DMS153 (cell line): Measurements from ENCODE around the gene CDC42EP4.
A peak's percentile ranks its signal among the peaks of the same experiment; 100 is the strongest.

ENCODE experiments used
- DNase-seq: peaks from one replicate; lab custom pipeline; 2025; lab: John Stamatoyannopoulos, UW

Gene CDC42EP4, protein sequence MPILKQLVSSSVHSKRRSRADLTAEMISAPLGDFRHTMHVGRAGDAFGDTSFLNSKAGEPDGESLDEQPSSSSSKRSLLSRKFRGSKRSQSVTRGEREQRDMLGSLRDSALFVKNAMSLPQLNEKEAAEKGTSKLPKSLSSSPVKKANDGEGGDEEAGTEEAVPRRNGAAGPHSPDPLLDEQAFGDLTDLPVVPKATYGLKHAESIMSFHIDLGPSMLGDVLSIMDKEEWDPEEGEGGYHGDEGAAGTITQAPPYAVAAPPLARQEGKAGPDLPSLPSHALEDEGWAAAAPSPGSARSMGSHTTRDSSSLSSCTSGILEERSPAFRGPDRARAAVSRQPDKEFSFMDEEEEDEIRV

DNA sequence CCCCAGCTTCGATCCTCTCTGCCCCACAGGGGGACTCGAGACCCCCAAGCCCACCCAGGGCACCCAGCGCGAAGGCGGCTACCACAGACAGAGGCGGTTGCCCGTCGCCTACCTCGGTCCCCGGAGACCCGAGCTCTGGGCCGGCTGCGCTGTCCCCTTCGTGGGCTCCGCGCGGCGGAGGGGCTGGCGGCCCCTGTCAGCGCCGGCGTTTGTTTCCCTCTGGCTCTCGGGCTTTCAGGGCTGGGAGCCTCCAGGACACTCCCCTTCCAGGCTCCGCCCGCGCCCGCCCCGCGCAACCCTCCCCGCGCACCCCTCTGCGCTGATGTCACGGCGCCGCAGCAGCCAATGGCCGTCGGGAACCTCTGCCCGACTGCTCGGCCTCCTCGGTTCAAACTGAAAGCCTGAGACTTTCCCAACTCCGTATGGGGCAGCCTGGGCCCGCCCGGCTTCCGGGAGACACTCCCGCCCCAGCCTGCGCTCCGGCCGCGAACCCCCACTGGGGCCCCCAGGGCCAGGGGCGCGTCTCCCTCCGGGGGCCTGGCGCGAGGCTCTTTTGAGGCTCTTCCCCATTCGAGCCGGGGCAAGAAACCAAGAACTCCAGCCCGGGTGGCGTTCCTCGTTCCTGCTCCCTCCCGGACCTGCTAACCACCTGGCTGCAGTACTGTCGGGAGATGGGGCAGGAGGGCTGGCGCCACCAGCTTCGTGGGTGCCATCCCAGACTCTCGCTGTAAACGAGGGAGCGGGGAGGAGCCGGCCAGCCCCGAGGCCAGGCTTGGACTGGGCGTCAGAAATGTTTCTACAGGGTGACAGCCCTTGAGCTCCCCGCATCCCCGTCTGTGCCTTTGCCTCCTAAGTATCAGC is at the start of gene CDC42EP4:
Gene CDC42EP4 (minus strand): TSS at position 221 of the 861 bp plus-strand sequence. CDS start 25,501 bp downstream, outside the sequence.
- peak; percentile 89 for DNase-seq

DNA sequence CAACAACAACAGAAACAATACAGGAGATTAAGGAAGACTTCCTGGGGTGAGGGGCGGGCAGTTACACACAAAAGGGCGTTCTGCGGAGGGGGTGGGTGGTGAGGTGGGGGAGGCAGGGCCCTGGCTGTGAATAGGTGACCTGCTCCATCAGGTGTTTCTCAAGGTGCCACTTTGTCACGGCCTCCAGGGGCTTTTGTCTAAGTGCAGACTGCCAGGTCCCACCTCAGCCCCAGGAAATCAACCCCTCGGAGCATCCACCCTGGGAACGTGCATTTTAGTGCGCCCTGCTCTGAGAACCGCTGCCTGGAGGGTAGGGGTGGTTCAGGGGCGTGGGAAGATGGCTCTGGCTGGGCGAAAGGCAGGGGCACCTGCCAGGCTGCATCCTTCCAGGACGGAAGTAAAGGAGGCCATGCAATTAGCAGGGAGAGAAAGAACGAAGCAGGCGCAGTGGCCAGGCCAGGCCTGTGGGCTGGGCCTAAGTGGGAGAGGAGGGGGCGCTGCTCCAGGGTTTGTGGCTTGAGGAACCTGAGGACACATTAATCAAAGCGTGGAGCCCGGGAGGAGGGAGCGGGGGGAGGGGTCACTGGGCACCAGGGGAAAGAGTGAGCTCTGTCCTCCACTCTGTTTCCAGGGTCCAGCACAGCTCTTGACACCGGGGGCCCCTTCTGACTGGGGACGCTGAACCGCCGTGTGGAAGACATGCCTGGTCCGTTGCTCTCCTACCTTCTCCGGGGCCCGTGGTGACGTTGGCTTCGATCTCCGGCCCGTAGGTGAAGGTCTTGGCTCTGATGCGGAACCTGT is 49.4 kb upstream of the CDC42EP4 start:
- no peak for DNase-seq

DNA sequence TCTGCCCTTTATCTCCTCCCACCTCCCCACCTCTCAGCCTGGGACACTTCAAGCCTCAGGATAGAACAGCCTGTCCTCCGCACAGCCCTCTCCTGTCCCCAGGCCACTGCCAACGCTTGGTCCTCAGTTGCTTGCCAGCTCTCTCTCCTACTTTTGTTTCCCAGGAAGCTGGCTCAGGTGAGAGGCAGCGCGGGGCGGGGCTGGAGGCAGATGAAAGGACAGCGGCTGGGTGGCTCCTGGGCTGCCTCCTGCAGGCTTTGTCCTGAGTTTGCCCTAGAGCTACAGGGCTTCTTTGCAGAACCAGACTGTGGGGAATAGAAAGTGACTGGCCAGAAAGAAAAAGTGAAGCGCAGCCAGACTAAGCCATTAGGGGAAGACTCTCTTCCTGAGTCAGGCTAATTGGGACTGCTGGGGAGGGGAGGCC is 48.2 kb upstream of the CDC42EP4 start:
- peak; percentile 78 for DNase-seq

DNA sequence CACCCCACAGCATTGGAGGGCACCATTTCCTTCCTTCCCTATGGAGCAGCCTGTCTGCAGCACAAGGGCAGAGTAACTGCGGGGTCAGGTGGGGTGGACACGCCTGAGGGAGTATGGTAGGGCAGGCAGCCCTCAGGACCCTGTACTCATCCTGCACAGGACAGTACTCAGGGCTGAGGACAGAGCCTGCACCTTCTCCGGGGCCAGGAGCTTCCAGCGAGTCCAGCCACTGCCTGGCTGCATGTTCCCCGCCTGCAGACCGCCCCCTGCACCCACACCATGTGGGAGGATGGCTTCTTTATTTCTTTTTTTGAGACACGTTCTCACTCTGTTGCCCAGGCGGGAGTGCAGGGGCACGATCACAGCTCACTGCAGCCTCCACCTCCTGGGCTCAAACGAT is 47.6 kb upstream of the CDC42EP4 start:
- DNase-seq = no peak

DNA sequence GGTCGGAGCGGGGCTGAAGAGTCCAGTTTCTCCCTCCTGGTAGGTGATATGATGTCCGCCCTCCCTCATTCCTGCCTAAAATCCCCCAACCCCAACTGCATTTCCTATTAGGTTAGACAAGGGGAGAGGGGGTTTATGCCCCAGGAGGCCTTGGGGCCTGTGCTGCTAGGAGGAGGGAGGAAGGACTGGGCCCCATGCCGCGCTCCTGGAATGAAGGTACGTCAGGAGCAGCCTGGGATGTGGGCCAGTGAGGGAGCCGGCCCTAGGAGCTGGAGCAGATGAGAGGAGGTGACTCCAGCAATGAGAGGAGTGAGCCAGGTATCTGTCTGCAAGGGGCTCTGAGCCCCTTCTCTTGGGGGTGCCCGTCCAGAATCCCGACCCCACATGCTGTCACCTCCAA is 46.9 kb upstream of the CDC42EP4 start:
- DNase-seq = no peak

DNA sequence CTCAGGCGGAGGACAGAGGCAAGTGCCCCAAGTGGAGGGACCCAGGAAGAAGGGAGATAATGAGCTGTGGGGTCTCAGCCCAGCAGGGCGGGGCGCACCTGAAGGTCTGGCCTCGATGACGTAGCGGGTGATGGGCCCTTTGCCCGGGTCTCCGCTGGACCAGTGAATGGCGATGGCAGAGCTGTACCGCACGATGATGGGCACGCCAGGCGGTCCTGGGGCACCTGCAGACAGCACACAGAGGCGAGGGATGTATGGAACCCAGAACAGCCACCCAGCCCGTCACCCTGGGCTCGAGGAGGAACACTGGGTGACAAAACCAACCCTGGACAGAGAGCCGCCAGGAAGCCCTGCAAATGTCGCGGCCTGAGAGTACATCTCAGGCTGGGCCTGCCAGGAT is 46.2 kb upstream of the CDC42EP4 start:
- no peak for DNase-seq

DNA sequence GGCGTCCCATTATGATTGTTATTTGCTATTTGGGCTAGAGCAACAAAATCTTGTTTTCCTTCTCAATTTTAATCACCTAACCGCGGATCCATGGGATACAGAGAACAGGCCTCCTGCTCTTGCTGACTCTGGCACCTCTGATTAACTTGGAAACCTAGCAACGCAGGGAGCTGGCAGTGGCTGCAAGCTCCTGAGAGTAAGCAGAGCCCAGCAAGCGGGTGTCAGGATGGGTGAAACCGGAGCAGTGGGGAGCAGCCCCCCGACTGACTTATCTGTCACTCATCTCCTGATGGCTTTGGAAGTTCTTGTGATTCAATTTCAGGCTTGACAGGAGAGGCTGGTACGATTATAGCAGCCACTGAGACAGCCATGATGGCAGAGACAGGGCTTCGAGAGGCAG is 45.5 kb upstream of the CDC42EP4 start:
- no peak for DNase-seq

DNA sequence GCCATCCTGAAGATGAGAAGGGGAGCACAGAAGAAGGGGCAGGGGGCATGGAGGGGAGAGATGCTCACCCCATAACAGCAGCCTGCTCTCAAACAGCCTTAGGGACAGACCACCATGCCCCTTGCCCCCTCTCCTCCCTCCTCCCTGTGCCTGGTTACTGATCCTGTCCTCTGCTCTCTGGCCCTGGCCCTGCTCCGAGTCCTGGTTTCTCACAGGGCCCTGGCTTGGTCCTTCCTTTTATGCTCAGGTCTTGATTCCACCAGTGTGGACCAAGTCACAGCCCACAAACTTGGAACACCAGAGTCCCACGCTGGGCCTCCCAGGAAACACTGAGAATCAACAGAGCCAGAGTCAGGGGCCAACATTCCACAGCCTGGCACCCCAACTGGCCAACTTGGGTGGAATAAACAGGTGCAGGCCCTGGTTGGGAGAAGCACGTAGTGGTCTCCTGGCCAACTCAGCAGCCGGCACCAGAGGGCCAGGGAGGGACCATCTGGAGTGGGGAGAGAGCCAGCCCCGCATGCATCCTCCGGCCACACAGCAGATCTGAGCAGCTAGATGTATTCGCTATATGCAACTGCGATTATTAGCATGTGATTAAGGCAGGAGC is 44.9 kb upstream of the CDC42EP4 start:
- DNase-seq = no peak

DNA sequence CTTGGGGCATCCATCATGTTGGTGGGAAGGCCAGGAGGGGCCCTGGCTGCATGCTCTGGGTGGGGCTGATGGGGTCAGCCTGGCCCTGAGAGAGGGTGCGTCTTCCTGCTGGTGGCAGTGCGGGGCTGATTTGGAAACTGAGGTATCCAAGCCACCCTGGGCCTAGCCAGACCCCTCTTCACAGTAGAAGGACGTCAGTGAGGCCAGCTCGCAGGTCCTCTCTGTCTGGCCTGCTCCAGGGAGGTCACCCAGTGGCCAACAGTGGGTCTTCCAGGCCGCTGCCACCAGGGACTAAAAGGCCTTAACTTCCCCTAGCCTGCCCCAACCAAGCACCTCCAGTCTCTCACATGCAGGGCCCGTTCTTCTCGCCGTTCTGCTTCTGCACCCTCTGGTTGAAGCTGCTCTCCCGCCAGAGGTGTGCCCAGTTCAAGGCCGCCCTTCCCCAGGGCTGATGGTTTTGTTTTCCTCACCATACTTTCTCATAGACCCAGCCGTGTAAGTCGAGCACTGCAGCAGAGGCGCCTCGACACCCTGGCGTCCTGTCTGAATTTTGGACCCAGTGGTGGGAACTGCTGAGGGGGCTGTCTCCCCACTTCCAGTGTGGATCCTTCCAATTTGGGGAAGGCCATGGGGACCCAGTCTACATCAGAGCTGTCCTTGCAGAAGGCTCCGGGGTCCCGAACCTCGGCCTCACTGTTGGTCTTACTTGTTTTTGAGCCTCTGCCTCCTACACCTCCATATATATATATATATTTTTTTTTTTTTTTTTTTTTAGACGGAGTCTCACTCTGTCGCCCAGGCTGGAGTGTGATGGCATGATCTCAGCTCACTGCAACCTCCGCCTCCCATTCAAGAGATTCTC is 42.9 kb upstream of the CDC42EP4 start:
- DNase-seq = no peak

DNA sequence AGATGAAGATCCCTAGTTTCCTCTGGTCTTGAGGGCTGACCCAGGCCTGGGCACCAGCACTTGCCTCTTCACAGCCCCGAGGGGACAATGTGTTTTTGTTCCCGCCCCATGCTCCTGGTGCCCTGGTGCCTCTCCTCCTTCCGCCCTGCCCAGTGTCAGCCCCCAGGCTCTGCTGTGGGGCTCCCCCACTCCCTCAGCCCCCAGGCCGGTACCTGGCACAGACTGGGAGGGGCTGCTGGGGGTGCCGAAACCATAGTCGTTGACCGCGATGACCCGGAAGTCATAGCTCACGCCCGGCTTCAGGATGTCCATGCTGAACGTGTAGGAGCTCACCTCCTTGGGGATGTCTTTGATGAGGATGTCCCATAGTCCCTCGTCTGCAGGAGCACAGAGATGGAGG is 40.5 kb upstream of the CDC42EP4 start:
- no peak for DNase-seq

DNA sequence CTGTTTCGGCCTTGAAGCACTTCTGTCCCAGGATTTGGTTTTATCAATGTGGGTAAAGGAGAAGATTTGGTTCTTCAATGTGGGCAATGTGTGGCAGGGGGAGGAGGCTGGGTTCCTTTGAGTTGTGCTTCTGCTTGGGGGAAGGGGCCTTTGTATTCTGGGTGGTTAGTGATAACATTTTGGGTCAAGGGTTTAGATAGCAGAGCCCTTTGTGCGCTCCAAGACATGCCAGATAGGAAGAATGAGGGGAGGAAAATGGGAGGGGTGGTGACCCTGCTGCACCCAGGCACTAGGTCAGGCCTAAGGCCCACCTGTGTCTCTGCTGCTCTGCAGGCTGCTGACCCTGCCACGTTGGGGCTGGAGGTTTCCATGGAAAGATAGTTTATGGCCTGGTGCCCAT is 40.0 kb upstream of the CDC42EP4 start:
- DNase-seq = no peak

DNA sequence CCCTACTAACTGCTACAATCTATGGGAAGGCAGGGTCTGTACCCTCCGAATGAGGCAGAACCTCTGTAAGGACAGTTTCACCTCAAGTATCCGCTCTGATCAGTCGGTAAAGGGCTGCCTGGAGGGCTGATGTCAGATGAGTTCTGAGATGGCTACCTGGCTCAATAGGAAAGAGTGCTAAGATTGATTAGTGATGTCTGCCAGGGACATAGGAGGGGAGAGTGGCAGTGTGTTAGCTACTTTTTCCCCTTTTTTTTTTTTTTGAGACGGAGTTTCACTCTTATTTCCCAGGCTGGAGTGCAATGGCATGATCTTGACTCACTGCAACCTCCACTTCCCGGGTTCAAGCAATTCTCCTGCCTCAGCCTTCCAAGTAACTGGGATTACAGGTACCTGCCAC is 39.1 kb upstream of the CDC42EP4 start:
- DNase-seq = no peak

DNA sequence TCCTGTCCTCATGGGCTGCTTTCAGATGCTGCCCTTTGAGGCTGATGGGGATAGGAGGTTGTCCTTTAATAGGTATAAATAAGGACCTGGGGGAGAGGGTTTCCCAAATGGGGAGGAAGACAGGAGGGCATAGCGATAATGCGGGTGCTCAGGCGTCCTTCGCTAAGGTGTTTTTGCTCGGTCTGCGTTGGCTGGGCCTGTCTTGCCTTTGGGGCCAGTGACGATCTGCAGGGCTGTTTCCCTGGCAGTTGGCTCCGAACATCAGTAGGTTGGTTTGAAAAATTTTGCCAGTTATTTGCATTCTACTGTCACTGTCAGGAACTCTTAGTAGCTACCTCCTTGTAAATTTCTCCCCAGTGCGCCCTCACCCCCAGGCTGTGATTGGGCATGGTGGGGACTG is 37.8 kb upstream of the CDC42EP4 start:
- DNase-seq = no peak

DNA sequence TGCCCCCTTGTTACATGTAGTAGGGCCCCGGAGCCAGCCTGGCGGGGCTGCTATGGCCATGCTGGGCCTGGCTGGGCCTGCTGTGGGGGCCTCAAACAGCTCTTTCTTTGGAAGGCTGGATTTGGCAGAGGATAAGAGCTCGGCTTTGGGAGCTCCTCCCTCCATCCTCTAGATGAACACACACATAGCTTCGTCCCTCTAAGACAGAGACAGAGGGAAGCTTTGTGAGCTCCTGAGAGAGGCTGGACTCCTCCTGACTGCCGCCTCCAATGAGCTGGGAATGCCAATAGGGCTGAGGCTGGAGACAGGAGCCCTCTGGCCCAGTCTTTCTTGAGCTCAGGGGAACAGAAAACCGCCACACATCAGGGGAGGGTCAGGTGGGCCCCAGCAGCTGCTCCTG is 37.3 kb upstream of the CDC42EP4 start:
- DNase-seq = no peak

DNA sequence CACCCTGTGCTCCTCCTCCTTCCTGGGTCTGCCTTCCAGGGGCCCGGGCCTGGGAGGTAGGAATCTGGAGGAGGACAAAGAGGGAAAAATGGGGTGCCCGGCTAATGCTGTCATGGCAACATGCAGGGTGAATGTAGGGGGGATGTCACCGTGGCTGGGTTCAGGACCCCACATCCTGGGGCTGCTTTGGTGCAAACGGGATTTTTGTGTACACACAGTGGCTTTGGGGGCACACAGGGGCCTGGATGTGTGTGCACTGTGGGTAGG is 37.0 kb upstream of the CDC42EP4 start:
- no peak for DNase-seq

DNA sequence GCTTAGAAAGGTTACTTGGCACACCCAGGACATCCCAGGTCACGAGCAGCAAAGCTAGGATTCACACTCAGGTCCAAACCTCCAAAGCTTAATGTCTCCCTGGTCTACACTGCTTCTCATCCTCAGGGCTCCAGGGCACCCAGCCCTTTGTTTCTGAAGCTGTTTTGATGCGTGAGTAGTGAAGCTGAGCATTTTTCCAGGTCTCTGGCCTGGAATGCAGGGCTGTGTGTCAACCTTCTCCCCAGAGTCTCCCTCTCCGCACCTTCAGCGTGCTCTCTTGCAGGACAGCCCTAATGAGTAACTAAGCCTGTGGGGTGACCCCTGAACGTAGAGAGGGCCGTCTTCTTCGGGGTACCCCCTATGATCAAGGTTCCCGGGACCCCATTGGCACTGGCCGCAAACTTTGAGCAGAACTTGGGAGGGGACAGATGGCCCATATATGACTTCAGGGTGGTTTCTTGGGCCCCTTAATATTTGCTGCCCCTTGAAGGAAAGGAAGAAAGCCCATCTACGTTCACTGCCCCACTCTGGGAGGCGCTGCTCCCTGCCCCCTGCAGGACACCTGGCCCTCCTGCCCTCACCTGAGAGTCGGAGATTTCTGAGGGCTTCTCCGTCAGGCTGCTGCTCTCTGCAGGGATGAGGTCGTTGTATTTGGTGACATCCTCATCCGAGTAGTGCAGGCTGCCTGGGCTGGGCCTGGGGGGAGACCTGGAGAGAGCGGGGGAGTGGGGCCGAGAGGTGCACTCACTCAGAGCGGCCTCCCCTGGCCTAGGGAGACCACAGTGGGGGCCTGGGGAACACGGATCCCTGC is 36.4 kb upstream of the CDC42EP4 start:
- DNase-seq = no peak

DNA sequence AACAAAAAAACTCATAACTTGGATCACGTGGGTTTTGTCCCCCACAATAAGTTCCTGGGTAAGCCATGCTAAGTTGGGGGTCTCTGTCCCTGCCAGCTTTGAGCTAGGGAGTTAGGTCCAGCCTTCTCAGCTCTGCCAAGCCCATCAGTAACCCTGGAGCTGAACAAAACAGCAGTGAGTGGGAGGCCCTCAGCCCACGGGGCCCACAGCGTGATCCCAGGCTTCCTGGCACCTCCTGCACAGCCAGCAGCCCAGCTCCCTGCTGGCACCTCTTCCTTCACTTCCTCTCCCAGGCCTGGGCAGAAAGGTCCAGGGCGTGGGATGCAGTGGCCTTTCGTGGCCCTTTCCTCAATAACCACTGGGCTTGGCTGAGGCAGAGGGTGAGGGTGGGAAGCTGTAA is 35.5 kb upstream of the CDC42EP4 start:
- DNase-seq = no peak

DNA sequence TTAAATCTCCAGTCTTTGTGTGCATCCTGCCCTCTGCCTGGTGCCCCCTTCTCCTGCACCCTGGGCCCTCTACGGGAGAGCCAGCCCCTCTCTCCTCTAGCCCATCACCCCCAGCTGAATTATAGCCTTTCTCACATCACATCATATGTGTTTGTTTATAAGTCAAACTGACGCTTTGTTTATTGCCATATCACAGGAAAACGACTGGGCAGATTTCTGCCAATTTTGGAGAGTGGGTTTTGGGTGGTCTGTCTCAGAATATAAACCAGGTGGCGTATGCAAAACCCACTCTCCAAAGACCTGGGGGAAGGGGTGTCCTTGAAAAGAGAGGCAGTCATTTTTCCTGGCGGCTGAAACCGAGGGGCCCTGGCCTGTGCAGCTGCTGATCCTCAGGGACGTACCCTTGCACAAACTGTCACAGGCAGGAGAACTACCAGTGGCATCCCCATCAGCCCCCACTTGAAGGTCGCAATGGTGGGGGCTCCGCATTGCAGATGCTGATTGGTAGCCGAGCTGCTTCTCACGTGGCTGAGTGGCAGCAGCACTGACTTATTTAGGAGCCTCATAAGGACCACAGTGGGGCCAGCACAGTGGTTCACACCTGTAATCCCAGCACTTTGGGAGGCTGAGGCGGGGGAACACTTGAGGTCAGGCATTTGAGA is 34.8 kb upstream of the CDC42EP4 start:
- no peak for DNase-seq

DNA sequence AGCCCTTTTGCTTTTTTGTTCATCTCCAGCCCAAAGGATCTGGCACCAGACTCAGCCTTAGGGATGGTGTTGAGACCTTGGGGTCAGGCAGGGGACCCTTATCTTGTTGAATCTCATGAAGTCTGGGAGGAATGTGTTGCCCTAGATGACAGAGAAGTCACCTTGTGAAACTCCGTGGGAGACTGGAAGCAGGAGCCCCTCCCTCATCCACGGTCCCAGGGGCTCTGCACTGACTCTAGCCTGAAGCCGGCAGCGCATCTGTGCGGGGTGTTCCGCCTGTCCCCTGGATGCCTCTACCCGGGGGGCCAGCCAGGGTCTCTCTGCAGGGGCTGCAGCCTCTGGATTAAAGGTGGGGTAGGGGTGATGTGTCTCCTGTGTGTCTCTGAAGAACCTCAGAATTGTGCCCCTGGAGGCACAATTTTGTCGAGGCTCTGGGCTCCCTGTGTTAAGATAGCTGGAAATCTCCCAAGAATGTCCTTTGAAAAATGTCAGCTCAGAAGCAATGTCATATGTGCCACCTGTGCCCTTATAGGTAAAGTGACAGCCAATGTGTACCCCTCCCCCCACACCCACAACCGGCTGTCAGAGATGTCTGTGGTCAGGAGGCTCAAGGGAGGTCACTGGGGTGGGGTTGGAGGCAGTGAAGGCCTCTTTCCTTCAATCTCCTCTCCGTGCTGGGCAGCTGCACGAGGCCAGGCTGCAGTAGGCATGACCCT is 32.1 kb upstream of the CDC42EP4 start:
- DNase-seq = no peak
